GM19467 (cell line): ENCODE data around the gene FNDC1.
A peak's percentile ranks its signal among the peaks of the same experiment; 100 is the strongest.

Source experiments
- ATAC-seq: cut with Tn5 transposase; IDR thresholded peaks from one replicate; pipeline ENCODE4 v1.9.1; 2021; ENCODE audit warnings: mild to moderate bottlenecking, moderate library complexity; ENCODE audit not compliant: unreplicated experiment

Gene FNDC1

DNA sequence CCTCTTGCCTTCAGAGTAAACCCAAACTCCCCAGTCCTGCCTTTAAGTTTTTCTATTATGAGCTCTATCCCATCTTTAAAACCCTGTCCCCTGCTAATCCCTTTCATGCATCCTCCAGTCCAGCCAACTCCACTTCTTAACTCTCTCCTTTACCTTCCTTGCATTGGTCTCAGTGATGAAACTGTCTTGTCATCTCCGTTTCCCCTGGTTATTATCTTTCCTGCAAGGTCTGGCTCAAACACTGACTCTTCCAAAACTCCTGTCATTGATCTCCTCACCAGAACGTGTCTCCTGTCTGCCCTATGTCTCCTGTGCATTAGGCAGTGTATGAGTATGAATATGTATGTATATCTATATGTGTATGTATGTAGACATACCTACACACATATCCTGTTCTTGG is 11.8 kb upstream of the FNDC1 start:
- no peak for ATAC-seq

DNA sequence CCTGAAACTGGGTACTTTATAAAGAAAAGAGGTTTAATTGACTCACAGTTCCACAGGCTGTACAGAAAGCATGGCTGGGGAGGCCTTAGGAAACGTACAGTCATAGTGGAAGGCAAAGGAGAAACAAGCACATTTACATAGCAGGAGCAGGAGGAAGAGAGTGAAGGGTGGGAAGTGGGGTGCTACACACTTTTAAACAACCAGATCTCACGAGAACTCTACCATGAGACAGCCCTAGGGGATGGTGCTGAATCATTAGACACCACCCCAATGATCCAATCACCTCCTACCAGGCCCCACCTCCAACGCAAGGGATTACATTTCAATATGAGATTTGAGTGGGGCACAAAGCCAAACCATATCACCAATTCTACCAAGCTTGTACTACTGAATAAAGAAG is 7.4 kb upstream of the FNDC1 start:
- ATAC-seq = no peak

DNA sequence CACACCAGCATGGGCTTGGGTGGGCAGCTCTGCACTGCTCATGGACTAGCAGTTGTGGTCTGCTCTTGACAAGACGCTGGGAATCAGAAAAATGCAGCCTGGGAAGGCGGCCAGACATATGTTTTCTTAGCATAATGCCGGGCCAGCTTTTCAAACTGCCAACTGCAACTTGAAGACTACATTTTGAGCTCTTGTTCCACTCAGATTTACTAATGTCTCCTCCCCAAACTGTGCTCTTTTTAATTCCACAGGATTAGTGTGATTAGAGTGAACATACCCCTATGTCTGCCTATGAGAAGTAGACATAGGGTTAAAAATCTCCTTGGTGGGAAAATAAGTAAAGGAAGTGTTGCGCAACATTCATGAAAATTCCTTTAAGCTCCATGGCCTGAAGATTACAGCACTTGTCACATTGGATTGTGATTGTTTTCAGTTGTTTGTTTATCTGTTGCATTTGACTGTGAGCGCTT is 5.3 kb upstream of the FNDC1 start:
- ATAC-seq = no peak

DNA sequence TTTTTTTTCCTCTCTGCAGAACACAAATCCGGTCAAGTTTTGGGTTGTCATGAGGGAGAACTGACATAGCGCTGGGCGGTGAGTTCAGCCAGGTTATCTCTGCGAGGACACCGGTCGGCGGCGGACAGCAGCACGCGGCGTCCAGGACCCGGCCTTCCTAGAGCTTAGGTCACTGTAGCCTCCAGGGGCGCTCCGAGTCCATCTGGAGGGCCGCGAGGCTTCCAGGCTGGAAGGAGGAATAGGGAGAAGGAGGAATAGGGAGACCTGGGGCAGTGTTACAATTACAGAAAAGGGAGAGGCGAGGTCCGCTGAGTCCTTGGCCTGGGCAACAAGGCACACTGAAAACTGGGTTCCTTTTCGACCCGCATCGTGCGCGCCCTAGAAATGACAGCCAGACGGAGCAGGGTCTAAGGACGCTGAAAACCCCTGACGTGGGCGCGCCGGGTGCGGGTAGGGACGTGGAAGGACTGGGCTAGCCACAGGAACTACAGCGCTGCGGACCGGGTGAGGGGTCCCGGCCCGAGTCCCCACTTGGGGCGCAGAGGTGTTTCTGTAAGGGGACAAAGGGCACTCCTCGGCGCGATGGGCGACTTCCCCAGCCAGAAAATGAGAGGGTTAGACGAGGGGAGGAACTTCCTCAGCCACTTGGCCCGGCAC is 536 bp upstream of the FNDC1 start:
- ATAC-seq = no peak

- peak; percentile 26 for ATAC-seq
Measured at GRCh38 chr6:159169557-159170332, 545 bp downstream of the FNDC1 start.

GRCh38 chr6:159170333-159170672 is 1.1 kb downstream of the FNDC1 start:
- no peak for ATAC-seq

- ATAC-seq = no peak
Measured at GRCh38 chr6:159170999-159171712, 2.0 kb downstream of the FNDC1 start.

DNA sequence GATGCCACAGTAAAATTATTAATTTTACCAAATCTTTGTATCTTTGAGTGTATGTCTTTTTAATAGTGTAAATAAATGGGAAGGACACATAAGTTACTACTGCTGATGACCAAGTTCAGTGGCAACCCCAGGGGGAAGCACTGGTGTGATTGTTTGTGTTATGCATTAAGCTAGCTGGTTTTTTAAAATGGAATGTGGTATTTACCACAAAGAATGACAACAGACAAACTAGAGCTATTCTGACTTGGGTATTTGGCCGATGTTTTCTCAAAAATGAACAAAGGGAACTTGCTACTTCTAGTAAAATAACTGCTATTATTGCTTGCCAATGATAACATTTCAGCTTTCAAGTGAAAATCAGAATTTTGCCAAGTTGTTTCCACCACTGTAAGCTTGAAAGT is 2.9 kb downstream of the FNDC1 start:
- ATAC-seq = no peak

- ATAC-seq = peak; percentile 71
Measured at GRCh38 chr6:159174263-159174969, 5.2 kb downstream of the FNDC1 start.

GRCh38 chr6:159176913-159177312 is 7.7 kb downstream of the FNDC1 start:
- ATAC-seq = no peak

- no peak for ATAC-seq
Measured at GRCh38 chr6:159178847-159179246, 9.6 kb downstream of the FNDC1 start.

GRCh38 chr6:159180001-159180400 is 10.8 kb downstream of the FNDC1 start:
- no peak for ATAC-seq

GRCh38 chr6:159181914-159182313 is 12.7 kb downstream of the FNDC1 start:
- no peak for ATAC-seq

DNA sequence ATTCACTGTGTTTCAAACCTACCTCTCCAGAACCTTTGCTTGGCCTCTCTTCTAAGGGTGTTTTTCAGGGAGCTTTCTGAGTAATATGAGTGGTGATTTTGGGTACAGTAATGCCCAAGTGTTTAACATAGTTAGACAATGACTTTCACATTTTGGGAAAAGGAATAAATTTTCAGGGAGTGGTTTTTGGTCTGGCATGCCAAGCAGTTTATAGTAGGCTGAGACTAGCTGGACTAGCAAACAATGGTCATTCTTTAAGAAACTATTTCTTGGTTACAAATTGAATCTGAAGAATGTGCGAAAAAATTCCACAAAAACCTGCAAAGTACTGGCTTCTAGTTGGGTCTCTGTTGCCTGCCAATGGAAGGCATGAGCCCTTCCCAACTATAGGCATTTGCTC is 15.4 kb downstream of the FNDC1 start:
- no peak for ATAC-seq

- no peak for ATAC-seq
Measured at GRCh38 chr6:159190460-159190859, 21.3 kb downstream of the FNDC1 start.

DNA sequence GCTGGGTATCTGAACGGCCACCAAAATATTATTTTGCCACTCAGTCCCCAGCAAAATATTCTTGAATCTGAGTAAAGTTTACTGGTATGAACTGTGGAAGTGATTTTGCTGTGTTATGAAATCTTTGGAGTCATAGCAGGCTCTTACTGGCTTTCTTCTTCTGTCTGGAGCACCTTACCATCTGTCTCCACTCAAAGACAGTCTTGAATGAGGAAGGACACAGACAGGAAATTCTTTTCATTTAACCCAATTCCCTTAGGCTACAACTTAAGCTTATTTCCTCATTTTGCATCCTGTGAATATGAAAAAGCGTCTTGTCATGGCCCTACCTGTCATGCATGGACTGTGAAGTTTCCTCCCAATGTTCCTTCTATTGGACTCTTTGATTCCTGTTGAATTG is 24.7 kb downstream of the FNDC1 start:
- no peak for ATAC-seq

GRCh38 chr6:159194421-159194820 is 25.2 kb downstream of the FNDC1 start:
- ATAC-seq = no peak

DNA sequence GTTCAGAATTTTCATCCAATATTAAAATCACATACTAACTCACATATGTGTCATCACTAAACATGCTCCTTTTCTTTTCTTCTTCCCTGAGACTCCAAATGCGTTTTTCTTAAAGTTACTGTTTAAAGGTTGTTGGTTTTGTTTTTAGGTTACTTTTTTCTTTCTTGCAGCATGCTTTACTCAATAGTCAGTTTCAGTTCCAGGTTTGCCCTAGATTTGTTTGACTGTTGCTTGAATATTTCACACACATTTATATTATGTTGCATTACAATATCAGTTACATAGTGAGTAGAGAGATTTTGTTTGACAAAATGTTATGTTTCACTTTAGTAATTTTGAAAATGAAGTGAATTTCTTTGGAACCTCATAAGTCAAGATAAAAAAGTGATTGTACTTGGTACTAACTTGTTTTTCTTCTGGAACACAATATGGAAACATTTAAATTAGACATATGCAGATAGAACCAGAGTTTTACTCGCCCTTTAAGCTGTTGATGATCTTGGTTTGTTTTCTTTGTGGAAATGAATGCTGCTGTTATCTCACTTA is 27.3 kb downstream of the FNDC1 start:
- no peak for ATAC-seq

DNA sequence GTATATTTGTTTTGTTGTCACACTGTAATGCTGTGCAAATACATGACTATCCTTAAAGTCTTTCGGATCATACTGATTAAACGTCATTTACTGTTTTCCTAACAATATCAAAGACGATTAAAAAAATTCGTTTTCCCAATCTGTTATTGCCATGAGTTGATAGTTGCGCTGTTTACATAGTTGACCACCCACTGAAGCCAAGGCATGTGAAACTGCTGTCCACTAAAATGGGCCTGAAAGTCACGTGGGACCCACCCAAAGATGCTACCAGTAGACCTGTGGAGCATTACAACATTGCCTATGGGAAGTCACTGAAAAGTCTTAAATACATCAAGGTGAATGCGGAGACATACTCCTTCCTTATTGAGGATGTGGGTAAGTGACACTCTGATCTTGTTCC is 28.1 kb downstream of the FNDC1 start:
- ATAC-seq = no peak

- ATAC-seq = no peak
Measured at GRCh38 chr6:159201336-159201735, 32.1 kb downstream of the FNDC1 start.
